Endodermal cell (in vitro differentiated cells): ENCODE results near the gene CDH23. TPM values are rescaled to one million over a fixed set of nuclear protein-coding genes. Genes with fewer than 3 reads are reported as not detected.

Experiments used
- DNase-seq: peaks from one replicate; pipeline ENCODE4 v3.0.0-alpha.2; 2017
- H3K27ac ChIP-seq: 2 replicates; pipeline ENCODE4 v1.5.1; 2013; ENCODE audit warnings: mild to moderate bottlenecking, low read depth, low read length, moderate library complexity
- H3K27me3 ChIP-seq: 2 replicates; pipeline ENCODE4 v1.6.1; 2013; ENCODE audit warnings: mild to moderate bottlenecking, low read length, moderate library complexity; ENCODE audit not compliant: insufficient read depth, control insufficient read depth, poor library complexity, severe bottlenecking
- H3K36me3 ChIP-seq: 2 replicates; pipeline ENCODE4 v1.7.0; 2013; ENCODE audit warnings: mild to moderate bottlenecking, low read length, moderate library complexity; ENCODE audit not compliant: control insufficient read depth, insufficient read depth
- H3K4me1 ChIP-seq: one replicate; pipeline ENCODE4 v1.7.0; 2013; ENCODE audit warnings: low read length; ENCODE audit not compliant: control insufficient read depth, insufficient read depth
- H3K4me3 ChIP-seq: 2 replicates; pipeline ENCODE4 v1.5.1; 2013; ENCODE audit warnings: mild to moderate bottlenecking, low read length, moderate library complexity
- H3K9ac ChIP-seq: 2 replicates; pipeline ENCODE4 v1.6.1; 2013; ENCODE audit warnings: mild to moderate bottlenecking, low read length, moderate library complexity; ENCODE audit not compliant: poor library complexity, severe bottlenecking; ENCODE audit errors: extremely low read depth
- H3K9me3 ChIP-seq: 2 replicates; pipeline ENCODE4 v1.6.1; 2013; ENCODE audit warnings: mild to moderate bottlenecking, low read length, moderate library complexity; ENCODE audit not compliant: control insufficient read depth
- H3K27ac Mint-ChIP-seq: 2 replicates; pipeline ENCODE4 v1.8.0; 2020; ENCODE audit warnings: mixed read lengths
- H3K27me3 Mint-ChIP-seq: 2 replicates; pipeline ENCODE4 v1.8.0; 2021; ENCODE audit warnings: mild to moderate bottlenecking, mixed read lengths; ENCODE audit not compliant: insufficient read depth
- H3K36me3 Mint-ChIP-seq: 2 replicates; pipeline ENCODE4 v1.8.0; 2020; ENCODE audit warnings: low read depth, mixed read lengths
- H3K4me1 Mint-ChIP-seq: 2 replicates; pipeline ENCODE4 v1.8.0; 2020; ENCODE audit warnings: mixed read lengths
- H3K4me3 Mint-ChIP-seq: 2 replicates; pipeline ENCODE4 v1.8.0; 2020; ENCODE audit warnings: mild to moderate bottlenecking, moderate library complexity, mixed read lengths
- H3K9me3 Mint-ChIP-seq: 2 replicates; pipeline ENCODE4 v1.8.0; 2020; ENCODE audit warnings: mild to moderate bottlenecking, mixed read lengths
- WGBS, 2 experiments: methylation state at CpG; one replicate each; pipeline versions ENCODE4 v1.1.5 to v1.1.7; 2013; ENCODE audit warnings: missing lambda C conversion rate in 2 of 2, mixed read lengths in 1 of 2; ENCODE audit not compliant: insufficient coverage in 1 of 2, insufficient read length in 1 of 2; 5-methylcytosine and 5-hydroxymethylcytosine counted together
- total RNA-seq, 2 donors: library from RNA; stranded (reverse); fragmentation: NEBNext Ultra II Directional in 1 of 2; extraction: Animal tissue kit (Norgen Biotek cat#: 25700) in 1 of 2; gene quantifications; 2 replicates in 1 of 2; 3 replicates in 1 of 2; pipeline ENCODE4 v1.2.1, GENCODE V29; 2021
- TF ChIP-seq, protein P1 (sequence below): fragments of 200-600 bp; sonication (generic); conservative IDR thresholded peaks from 2 replicates; pipeline ENCODE4 v1.5.0; 2021; ENCODE audit warnings: antibody characterized with exemption, mild to moderate bottlenecking

Gene CDH23
- total RNA-seq, 2 donors from 2014 or later = 2.1 to 4.2 TPM

DNA sequence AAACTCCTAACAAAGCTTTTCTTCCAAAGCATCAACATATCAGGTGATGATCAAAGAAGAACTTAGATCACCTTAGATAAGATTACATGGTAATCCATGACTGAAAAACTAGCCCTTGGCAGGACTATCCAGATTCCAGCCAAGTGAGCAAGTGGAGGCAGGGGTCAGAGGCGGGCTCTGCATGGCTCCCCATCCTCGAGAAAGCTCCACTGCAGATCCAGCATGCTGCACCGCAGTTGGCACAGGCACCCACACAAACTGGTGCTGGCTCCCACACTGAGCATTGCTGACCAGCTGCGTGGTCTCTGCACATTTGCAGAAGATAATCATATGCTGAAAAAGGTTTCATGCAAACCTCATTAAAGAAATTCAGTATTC, 444.2 kb downstream of the CDH23 start:
- Mint-ChIP-seq H3K27me3 (no peaks in the 10 kb centered on the region), H3K27ac (no peak overlapping the region), H3K4me1 (peaks cover 49% of the 10 kb centered on the region), H3K9me3 (no peaks in the 10 kb centered on the region), H3K36me3 (peaks cover 8% of the 10 kb centered on the region), H3K4me3 (no peak overlapping the region)
- Histone ChIP-seq H3K4me3 (no peak overlapping the region), H3K36me3 (peaks cover 19% of the 10 kb centered on the region), H3K27ac (peak overlapping the region; percentile 94), H3K4me1 (peaks cover 5% of the 10 kb centered on the region), H3K9me3 (peaks cover 9% of the 10 kb centered on the region), H3K27me3 (no peaks in the 10 kb centered on the region), H3K9ac (no peak overlapping the region)
- WGBS, 2 experiments = 73 to 84% methylated on average over 3 to 4 of the region's 4 CpGs
- TF ChIP-seq, protein P1, sequence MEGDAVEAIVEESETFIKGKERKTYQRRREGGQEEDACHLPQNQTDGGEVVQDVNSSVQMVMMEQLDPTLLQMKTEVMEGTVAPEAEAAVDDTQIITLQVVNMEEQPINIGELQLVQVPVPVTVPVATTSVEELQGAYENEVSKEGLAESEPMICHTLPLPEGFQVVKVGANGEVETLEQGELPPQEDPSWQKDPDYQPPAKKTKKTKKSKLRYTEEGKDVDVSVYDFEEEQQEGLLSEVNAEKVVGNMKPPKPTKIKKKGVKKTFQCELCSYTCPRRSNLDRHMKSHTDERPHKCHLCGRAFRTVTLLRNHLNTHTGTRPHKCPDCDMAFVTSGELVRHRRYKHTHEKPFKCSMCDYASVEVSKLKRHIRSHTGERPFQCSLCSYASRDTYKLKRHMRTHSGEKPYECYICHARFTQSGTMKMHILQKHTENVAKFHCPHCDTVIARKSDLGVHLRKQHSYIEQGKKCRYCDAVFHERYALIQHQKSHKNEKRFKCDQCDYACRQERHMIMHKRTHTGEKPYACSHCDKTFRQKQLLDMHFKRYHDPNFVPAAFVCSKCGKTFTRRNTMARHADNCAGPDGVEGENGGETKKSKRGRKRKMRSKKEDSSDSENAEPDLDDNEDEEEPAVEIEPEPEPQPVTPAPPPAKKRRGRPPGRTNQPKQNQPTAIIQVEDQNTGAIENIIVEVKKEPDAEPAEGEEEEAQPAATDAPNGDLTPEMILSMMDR = no peak
- DNase-seq = no peak

DNA sequence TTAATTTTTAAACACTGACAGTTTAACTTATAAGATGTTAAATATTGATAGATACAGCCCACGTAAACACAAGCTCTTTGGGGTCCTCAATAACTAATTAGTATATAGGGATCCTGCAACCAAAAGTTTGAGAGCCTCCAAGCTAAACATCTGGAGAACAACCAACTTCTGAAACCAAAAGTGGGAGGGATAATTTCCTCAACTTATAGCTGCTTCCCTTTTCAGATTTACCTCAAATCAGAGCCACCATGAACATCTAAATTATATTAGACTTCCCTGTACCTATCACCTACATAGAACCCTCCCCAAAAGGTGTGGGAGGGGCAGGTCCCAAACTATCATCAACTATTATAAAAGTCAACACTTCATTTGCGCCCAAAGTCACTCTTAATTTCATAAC, 445.7 kb downstream of the CDH23 start:
- Mint-ChIP-seq H3K36me3 (peaks cover 12% of the 10 kb centered on the region), H3K9me3 (no peaks in the 10 kb centered on the region), H3K4me1 (peaks cover 36% of the 10 kb centered on the region), H3K27me3 (no peaks in the 10 kb centered on the region), H3K4me3 (no peak overlapping the region), H3K27ac (no peak overlapping the region)
- Histone ChIP-seq H3K4me3 (no peak overlapping the region), H3K27me3 (no peaks in the 10 kb centered on the region), H3K4me1 (peaks cover 5% of the 10 kb centered on the region), H3K9me3 (peaks cover 12% of the 10 kb centered on the region), H3K27ac (no peak overlapping the region), H3K9ac (no peak overlapping the region), H3K36me3 (peaks cover 21% of the 10 kb centered on the region)
- WGBS, 2 experiments = 80 to 95% methylated on average over 1 to 2 of the region's 2 CpGs
- no peak for DNase-seq
- TF ChIP-seq, protein P1 = no peak

DNA sequence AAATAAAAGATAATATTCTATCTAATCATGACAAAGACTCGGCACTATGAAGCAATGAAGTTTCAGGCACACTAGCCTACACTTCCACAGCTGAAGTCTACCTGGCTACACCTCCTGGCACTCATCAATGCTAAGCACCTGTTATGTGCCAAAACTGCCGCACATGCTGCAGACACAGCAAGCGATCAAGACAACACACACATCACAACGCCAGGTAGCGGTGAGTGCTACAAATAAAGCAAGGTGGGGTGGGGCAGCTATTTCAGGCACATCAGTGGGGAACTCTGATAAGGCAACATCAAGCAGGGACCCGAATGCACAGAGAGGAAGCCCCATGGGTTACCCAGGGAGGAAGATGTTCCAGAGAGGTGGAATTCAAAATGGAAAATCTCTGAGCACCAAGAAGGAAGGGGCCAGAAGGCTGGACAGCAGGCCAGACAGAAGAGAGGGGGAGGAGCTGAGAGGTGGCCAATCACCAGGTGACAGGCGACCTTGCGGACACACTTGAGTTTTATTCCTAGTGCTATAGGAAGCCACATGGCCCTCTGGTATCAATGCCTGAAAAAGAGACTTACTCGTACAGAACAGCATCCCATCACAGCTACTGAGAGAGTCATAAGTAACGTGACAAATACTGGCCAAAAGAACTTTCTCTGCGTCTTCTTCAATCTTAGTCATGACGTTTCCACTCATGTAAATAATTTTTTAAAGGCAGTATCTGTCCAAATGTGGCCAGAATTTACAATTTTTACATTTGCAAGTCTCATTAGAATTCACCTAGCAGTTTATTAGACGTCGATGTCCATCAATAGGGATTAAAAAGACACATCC, 446.4 kb downstream of the CDH23 start:
- DNase-seq = no peak
- no peaks in the 10 kb centered on the region for H3K27me3 Mint-ChIP-seq
- peaks cover 14% of the 10 kb centered on the region for H3K36me3 Mint-ChIP-seq
- Histone ChIP-seq H3K27me3 (no peaks in the 10 kb centered on the region), H3K4me3 (no peak overlapping the region), H3K9me3 (peaks cover 12% of the 10 kb centered on the region), H3K9ac (no peak overlapping the region), H3K27ac (peak overlapping the region; percentile 51), H3K4me1 (no peaks in the 10 kb centered on the region), H3K36me3 (peaks cover 15% of the 10 kb centered on the region)
- no peak overlapping the region for H3K4me3 Mint-ChIP-seq
- H3K27ac Mint-ChIP-seq = no peak overlapping the region
- H3K4me1 Mint-ChIP-seq = peaks cover 31% of the 10 kb centered on the region
- TF ChIP-seq, protein P1 = no peak
- no peaks in the 10 kb centered on the region for H3K9me3 Mint-ChIP-seq
- WGBS, 2 experiments = 94 to 95% methylated on average over 11 to 14 of the region's 14 CpGs
